GM18870 (cell line): Measurements from ENCODE around the gene MAJIN.
"Not testable (repeated sequence)": the region's sequence is repeated elsewhere in the genome, so short reads cannot be mapped to it uniquely, and the experiment has no call there.

Experiments used
- ATAC-seq: cut with Tn5 transposase; IDR thresholded peaks from one replicate; pipeline ENCODE4 v1.9.1; 2021; ENCODE audit warnings: moderate library complexity; ENCODE audit not compliant: unreplicated experiment

Gene MAJIN

GRCh38 chr11:64990222-64990923, 18.5 kb upstream of the MAJIN start:
- no peak for ATAC-seq

GRCh38 chr11:64989416-64989815, 17.5 kb upstream of the MAJIN start:
- no peak for ATAC-seq

- ATAC-seq: no peak
Observed at GRCh38 chr11:64987998-64988854, 16.3 kb upstream of the MAJIN start.

GRCh38 chr11:64983339-64983738, 11.4 kb upstream of the MAJIN start:
- ATAC-seq: not testable (repeated sequence)

GRCh38 chr11:64976651-64977050, 4.7 kb upstream of the MAJIN start:
- ATAC-seq: no peak

- ATAC-seq: no peak
Observed at GRCh38 chr11:64974124-64974523, 2.2 kb upstream of the MAJIN start.

GRCh38 chr11:64970731-64971151, 1.2 kb downstream of the MAJIN start:
- no peak for ATAC-seq

GRCh38 chr11:64969209-64969608, 2.7 kb downstream of the MAJIN start:
- no peak for ATAC-seq

GRCh38 chr11:64967375-64967774, 4.5 kb downstream of the MAJIN start:
- ATAC-seq: no peak

- ATAC-seq: no peak
Observed at GRCh38 chr11:64963072-64963631, 8.8 kb downstream of the MAJIN start.

GRCh38 chr11:64960719-64961118, 11.2 kb downstream of the MAJIN start:
- ATAC-seq: no peak

GRCh38 chr11:64959498-64959897, 12.4 kb downstream of the MAJIN start:
- ATAC-seq: no peak

- no peak for ATAC-seq
Observed at GRCh38 chr11:64954201-64954600, 17.7 kb downstream of the MAJIN start.

GRCh38 chr11:64951529-64951928, 20.4 kb downstream of the MAJIN start:
- no peak for ATAC-seq

- no peak for ATAC-seq
Observed at GRCh38 chr11:64947208-64947814, 24.6 kb downstream of the MAJIN start.

GRCh38 chr11:64936539-64936938, 35.4 kb downstream of the MAJIN start:
- no peak for ATAC-seq

- ATAC-seq: no peak
Observed at GRCh38 chr11:64935359-64936081, 36.4 kb downstream of the MAJIN start, which contains the start of gene GPHA2. Gene GPHA2 (minus strand): TSS chr11:64935893. CDS start chr11:64935460, 433 bp downstream.

- ATAC-seq: no peak
Observed at GRCh38 chr11:64934682-64935358, 37.1 kb downstream of the MAJIN start.

GRCh38 chr11:64933935-64934681, 37.8 kb downstream of the MAJIN start:
- ATAC-seq: no peak
